Measurements from ENCODE around the gene HOXD8.

- TF ChIP-seq, protein P1, sequence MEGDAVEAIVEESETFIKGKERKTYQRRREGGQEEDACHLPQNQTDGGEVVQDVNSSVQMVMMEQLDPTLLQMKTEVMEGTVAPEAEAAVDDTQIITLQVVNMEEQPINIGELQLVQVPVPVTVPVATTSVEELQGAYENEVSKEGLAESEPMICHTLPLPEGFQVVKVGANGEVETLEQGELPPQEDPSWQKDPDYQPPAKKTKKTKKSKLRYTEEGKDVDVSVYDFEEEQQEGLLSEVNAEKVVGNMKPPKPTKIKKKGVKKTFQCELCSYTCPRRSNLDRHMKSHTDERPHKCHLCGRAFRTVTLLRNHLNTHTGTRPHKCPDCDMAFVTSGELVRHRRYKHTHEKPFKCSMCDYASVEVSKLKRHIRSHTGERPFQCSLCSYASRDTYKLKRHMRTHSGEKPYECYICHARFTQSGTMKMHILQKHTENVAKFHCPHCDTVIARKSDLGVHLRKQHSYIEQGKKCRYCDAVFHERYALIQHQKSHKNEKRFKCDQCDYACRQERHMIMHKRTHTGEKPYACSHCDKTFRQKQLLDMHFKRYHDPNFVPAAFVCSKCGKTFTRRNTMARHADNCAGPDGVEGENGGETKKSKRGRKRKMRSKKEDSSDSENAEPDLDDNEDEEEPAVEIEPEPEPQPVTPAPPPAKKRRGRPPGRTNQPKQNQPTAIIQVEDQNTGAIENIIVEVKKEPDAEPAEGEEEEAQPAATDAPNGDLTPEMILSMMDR (IDR thresholded peaks at IDR 0.05; ENCODE audit: insufficient read depth, low read depth, low read length), result no peak
- no peak for TF ChIP-seq EZH2 (IDR thresholded peaks at IDR 0.05; ENCODE audit: insufficient read depth, low read length)
These were observed 28.2 kb upstream of the HOXD8 start for GRCh38 chr2:176101216-176101830.
